Nephron (organoid): ENCODE data around the gene TUSC7.
A peak's percentile ranks its signal among the peaks of the same experiment; 100 is the strongest.

Source experiments
- H3K27ac Mint-ChIP-seq, 3 experiments: 2 replicates each; pipeline ENCODE4 v1.8.0; 2020; ENCODE audit warnings: mixed read lengths in 3 of 3, mild to moderate bottlenecking in 2 of 3, moderate library complexity in 1 of 3
- H3K27me3 Mint-ChIP-seq: 2 replicates; pipeline ENCODE4 v1.8.0; 2021; ENCODE audit warnings: low read depth, mild to moderate bottlenecking, moderate library complexity, mixed read lengths
- H3K36me3 Mint-ChIP-seq: 2 replicates; pipeline ENCODE4 v1.8.0; 2020; ENCODE audit warnings: low read depth, mixed read lengths
- H3K4me1 Mint-ChIP-seq: 2 replicates; pipeline ENCODE4 v1.8.0; 2020; ENCODE audit warnings: mixed read lengths
- H3K4me3 Mint-ChIP-seq, 3 experiments: 2 replicates each; pipeline ENCODE4 v1.8.0; 2020; ENCODE audit warnings: mild to moderate bottlenecking in 3 of 3, mixed read lengths in 3 of 3, moderate library complexity in 2 of 3
- H3K9me3 Mint-ChIP-seq: 2 replicates; pipeline ENCODE4 v1.8.0; 2020; ENCODE audit warnings: mixed read lengths
- TF ChIP-seq, protein P1 (sequence below), 3 experiments: fragments of 200-600 bp; sonication (generic); IDR thresholded peaks; one replicate each; pipeline ENCODE4 v1.5.0; 2021; ENCODE audit warnings: antibody characterized with exemption in 3 of 3; ENCODE audit not compliant: unreplicated experiment in 3 of 3

TUSC7 gene

DNA sequence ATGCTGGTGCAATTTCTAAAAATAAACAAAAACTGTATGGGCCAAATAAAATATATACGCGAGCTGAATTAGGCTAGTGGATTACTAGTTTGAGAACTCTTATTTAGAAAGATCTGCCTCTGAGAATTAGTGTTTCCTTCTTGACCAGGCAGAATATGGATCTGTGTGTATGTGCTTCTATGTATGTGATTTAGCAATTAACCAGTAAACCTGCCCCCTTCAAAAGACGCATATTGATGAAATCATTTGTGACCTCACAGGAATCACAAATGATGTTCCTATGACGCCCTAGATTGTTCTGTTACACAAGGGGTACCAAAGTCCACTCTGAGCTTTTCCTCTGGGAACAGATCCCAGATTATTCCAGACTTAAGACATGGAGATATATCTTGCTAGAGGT is at the start of gene TUSC7:
Gene TUSC7, plus strand, starts transcription at position 301 of the 400 bp plus-strand sequence.
- TF ChIP-seq, protein P1, sequence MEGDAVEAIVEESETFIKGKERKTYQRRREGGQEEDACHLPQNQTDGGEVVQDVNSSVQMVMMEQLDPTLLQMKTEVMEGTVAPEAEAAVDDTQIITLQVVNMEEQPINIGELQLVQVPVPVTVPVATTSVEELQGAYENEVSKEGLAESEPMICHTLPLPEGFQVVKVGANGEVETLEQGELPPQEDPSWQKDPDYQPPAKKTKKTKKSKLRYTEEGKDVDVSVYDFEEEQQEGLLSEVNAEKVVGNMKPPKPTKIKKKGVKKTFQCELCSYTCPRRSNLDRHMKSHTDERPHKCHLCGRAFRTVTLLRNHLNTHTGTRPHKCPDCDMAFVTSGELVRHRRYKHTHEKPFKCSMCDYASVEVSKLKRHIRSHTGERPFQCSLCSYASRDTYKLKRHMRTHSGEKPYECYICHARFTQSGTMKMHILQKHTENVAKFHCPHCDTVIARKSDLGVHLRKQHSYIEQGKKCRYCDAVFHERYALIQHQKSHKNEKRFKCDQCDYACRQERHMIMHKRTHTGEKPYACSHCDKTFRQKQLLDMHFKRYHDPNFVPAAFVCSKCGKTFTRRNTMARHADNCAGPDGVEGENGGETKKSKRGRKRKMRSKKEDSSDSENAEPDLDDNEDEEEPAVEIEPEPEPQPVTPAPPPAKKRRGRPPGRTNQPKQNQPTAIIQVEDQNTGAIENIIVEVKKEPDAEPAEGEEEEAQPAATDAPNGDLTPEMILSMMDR (IDR thresholded peaks at IDR 0.05; ENCODE audit: unreplicated experiment in 3 of 3): no peak
- Mint-ChIP-seq H3K36me3 (no peaks in the 10 kb centered on the region), H3K27ac (no peak within 1 kb of the TSS), H3K27me3 (no peaks in the 10 kb centered on the region), H3K4me3 (no peak within 1 kb of the TSS), H3K9me3 (no peaks in the 10 kb centered on the region), H3K4me1 (no peaks in the 10 kb centered on the region)

DNA sequence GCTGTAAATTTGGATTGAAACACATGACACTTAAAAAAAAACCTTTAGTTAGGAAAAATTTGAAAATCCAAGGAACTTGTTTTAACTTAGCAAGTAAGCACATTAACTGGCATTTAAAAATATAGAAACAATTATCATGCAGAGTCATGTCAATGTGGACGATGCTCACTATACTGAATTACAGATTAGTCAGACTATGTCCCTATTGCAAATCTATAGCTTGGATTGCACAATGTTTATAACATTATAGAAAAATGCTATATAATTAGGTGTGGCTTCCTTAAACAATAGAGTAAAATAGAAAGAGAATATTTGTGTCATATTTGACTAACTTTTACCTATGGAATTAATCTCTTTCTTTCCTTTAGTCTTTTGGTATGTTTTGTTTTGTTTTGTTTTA is 48.4 kb upstream of the TUSC7 start:
- Mint-ChIP-seq H3K9me3 (no peaks in the 10 kb centered on the region), H3K4me3 (no peak overlapping the region), H3K27ac (no peak overlapping the region), H3K27me3 (no peaks in the 10 kb centered on the region), H3K36me3 (no peaks in the 10 kb centered on the region), H3K4me1 (peaks cover 6% of the 10 kb centered on the region)
- TF ChIP-seq, protein P1 (IDR thresholded peaks at IDR 0.05; ENCODE audit: unreplicated experiment in 3 of 3): no peak

DNA sequence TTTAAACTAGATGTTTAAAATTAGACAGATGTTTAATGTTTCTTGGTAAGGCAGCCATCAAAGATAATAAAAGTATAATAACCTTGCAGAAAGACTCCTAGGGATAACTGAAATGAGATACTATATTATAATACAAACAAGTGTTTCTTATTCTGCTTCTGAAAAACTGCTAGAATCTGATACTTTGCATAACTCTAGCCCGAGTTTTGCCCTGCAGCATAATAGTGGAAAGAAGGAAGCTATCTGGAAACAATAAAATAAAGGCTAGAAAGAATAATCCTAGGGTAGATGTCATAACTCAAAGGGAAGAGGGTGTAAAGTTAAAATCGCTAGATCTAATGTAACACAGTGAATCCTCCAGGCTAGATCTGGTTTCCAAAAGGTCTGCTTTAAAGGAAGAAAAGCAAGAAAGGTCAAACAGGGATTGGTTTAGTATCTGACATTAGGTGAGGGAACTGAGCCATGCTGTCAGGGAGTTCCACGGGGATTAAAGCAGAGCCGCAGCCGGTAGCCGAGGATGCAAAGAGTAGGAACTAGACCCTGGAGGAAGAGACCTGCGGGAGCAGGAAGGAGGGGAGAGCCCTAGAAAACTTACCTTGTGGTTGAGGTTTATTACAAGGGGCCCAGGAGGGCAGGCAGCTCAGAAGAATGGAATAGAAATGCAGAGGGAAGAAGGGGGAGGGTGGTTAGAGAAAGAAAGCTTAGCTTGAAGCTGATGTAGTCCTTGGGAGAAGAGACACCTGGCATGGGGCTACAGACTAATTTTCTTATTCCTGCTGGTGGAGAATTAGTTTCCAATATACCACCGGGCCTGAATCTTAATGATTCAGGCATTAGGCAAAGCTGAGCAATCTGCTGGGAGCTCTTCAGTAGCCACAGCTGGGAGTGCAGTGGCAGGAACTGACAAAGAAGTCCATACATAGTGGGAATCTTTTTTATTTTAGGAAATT is 46.1 kb upstream of the TUSC7 start:
- Mint-ChIP-seq H3K4me3 (no peak overlapping the region), H3K27ac (peak overlapping the region in 2 of 3 experiments; percentile 3 to 7), H3K27me3 (no peaks in the 10 kb centered on the region), H3K9me3 (no peaks in the 10 kb centered on the region), H3K36me3 (no peaks in the 10 kb centered on the region), H3K4me1 (peaks cover 6% of the 10 kb centered on the region)
- TF ChIP-seq, protein P1 (IDR thresholded peaks at IDR 0.05; ENCODE audit: unreplicated experiment in 3 of 3): no peak

DNA sequence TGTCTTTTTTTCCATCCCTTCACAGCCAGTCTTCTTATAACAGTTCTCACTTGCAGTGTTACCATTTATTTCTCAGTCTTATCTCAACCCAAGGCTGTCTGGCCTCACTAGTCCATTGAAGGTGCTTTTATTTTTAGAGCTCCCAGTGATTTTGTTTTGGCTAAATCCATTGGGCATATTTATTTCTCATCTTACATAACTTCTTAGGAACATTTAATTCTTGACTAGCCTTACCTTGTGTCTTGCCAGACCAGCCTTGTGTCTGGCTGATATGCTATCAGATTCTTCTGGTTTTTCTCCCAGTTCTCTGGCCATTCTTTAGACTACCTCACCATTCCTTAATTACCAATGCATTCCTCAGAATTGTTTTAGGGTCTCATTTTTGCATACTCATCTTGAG is 42.3 kb upstream of the TUSC7 start:
- Mint-ChIP-seq H3K4me1 (peaks cover 6% of the 10 kb centered on the region), H3K4me3 (no peak overlapping the region), H3K27ac (no peak overlapping the region), H3K27me3 (no peaks in the 10 kb centered on the region), H3K9me3 (no peaks in the 10 kb centered on the region), H3K36me3 (no peaks in the 10 kb centered on the region)
- TF ChIP-seq, protein P1 (IDR thresholded peaks at IDR 0.05; ENCODE audit: unreplicated experiment in 3 of 3): no peak

DNA sequence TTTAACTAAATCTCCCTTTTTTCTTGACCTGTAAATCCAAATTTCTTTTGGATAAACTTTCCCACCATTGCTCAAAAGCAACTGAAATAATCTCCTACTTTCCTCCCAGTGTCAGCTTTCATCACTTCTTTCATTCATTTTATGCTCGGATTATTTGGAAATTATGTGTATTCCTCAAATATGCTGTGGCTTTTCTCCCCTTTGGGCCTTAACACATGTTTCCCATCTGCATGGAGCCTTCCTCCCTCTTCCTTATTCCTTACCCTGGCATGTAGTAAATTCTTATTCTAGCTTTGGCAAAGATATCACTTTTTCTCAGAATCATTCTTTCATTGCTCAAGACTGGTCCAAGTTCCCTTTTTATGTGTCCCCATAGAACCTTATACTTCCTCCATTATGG is 41.8 kb upstream of the TUSC7 start:
- no peaks in the 10 kb centered on the region for H3K9me3 Mint-ChIP-seq
- TF ChIP-seq, protein P1 (IDR thresholded peaks at IDR 0.05; ENCODE audit: unreplicated experiment in 3 of 3): no peak

DNA sequence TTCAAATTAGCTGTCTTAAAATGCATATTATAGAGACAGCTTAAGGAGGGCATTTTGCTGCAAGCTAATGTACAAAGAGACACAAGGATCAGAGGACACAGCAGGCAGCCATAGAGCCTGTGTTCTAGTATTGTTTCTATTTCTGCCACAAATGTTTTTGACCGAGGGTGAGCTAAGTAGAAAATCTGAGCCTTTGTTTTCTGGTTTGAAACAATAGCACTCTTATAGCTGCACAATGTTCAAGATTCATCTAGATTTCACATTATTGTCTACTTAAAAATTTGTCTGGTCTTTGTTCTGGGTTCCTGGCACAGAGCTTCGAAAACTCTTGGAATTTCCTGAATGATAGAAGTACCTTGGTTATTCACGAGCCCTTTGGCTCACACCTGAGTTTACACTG is 40.0 kb upstream of the TUSC7 start:
- Mint-ChIP-seq H3K27me3 (no peaks in the 10 kb centered on the region), H3K9me3 (no peaks in the 10 kb centered on the region), H3K36me3 (no peaks in the 10 kb centered on the region), H3K27ac (no peak overlapping the region), H3K4me3 (no peak overlapping the region), H3K4me1 (no peaks in the 10 kb centered on the region)
- TF ChIP-seq, protein P1 (IDR thresholded peaks at IDR 0.05; ENCODE audit: unreplicated experiment in 3 of 3): no peak

More for the DNA sequence above, 41.8 kb upstream of the TUSC7 start:
- H3K36me3 Mint-ChIP-seq: no peaks in the 10 kb centered on the region
- H3K27ac Mint-ChIP-seq: no peak overlapping the region
- H3K27me3 Mint-ChIP-seq: no peaks in the 10 kb centered on the region
- peaks cover 6% of the 10 kb centered on the region for H3K4me1 Mint-ChIP-seq
- no peak overlapping the region for H3K4me3 Mint-ChIP-seq
